Measurements from ENCODE around the gene ABCA4. TPM values are rescaled to one million over a fixed set of nuclear protein-coding genes. Genes with fewer than 3 reads are reported as not detected.
A peak's percentile ranks its signal among the peaks of the same experiment; 100 is the strongest.

ABCA4 gene
- total RNA-seq, 1 experiment from 2014 or later = 0.22 TPM

- no peak for TF ChIP-seq SIN3A (IDR thresholded peaks at IDR 0.05; ENCODE audit: low read depth)
- TF ChIP-seq SP1 (IDR thresholded peaks at IDR 0.05; ENCODE audit: low read depth) = no peak
- no peak for TF ChIP-seq FOSL1 (IDR thresholded peaks at IDR 0.05; ENCODE audit: low read depth)
- no peak for TF ChIP-seq ZFX (IDR thresholded peaks at IDR 0.05)
These were observed 53.8 kb downstream of the ABCA4 start (continued) for GRCh38 chr1:94067196-94067595.

GRCh38 chr1:94063379-94063778 is 57.6 kb downstream of the ABCA4 start:
- RAD21 ChIA-PET (ENCODE audit: low non-redundant PET in 1 of 2, low total read pairs in 2 of 2, uncharacterized antibody in 2 of 2, unreplicated experiment in 2 of 2) = interaction anchor here (0.6 to 4.1 kb wide), 7 partner anchors 18 to 413 kb away, joined by 3 to 49 read pairs (median 6); no protein-coding TSS in a partner anchor
- Histone ChIP-seq H3K4me1 (ENCODE audit: control insufficient read depth in 1 of 2, insufficient read depth in 2 of 2, low read length in 2 of 2) (peaks cover 28 to 51% of the 10 kb centered on the region in 2 experiments), H3K9ac (ENCODE audit: low read length) (no peak overlapping the region), H3K27ac (ENCODE audit: low read depth, low read length) (no peak overlapping the region), H3K79me2 (ENCODE audit: insufficient read depth, low read length) (no peaks in the 10 kb centered on the region), H4K20me1 (ENCODE audit: insufficient read depth) (no peaks in the 10 kb centered on the region), H3K4me3 (replicated peaks in 1 of 2; ENCODE audit: low read depth in 1 of 2, low read length in 2 of 2) (no peak overlapping the region), H3K27me3 (ENCODE audit: insufficient read depth, low read length) (no peaks in the 10 kb centered on the region), H2AFZ (ENCODE audit: low read depth, low read length, poor library complexity, severe bottlenecking) (peak overlapping the region; percentile 34), H3K36me3 (ENCODE audit: control insufficient read depth in 1 of 2, insufficient read depth in 2 of 2, low read length in 2 of 2) (no peaks in the 10 kb centered on the region), H3K9me2 (ENCODE audit: insufficient read depth) (no peaks in the 10 kb centered on the region), H3K4me2 (ENCODE audit: low read length) (0 out of 2 replicates have a peak overlapping the region, but pooled peaks have one; percentile 15), H3K9me3 (ENCODE audit: control insufficient read depth in 1 of 2, insufficient read depth in 1 of 2, low read depth in 1 of 2, low read length in 2 of 2) (no peaks in the 10 kb centered on the region)
- POLR2A ChIA-PET = interaction anchor here (1.2 to 4.7 kb wide), 6 partner anchors 18 to 271 kb away, joined by 3 to 38 read pairs (median 8); partner anchors contain the start of gene ARHGAP29
- intact Hi-C loops (cut with micrococcal nuclease) = loop anchor here (10.0 kb wide), 1 partner anchor 121 kb away; no protein-coding TSS in a partner anchor
- BruUV-seq (replicated peaks) = no TSS peak
- DNase-seq (ENCODE audit: low read depth, low spot score) (peak; percentile 51), ATAC-seq (peak; percentile 64)
- TF ChIP-seq CEBPB (IDR thresholded peaks at IDR 0.05; ENCODE audit: low read depth) (no peak), TCF7L2 (IDR thresholded peaks at IDR 0.05; ENCODE audit: borderline replicate concordance, extremely low read depth, insufficient read depth, insufficient read length) (peak; percentile 77), CTCF (IDR thresholded peaks at IDR 0.05 in 2 of 3, conservative IDR thresholded peaks at IDR 0.05 in 1 of 3; ENCODE audit: borderline replicate concordance in 1 of 3, insufficient read depth in 1 of 3, low read depth in 2 of 3, low read length in 2 of 3) (peak; percentile 63 to 65 (median 64); a peak in 5 of 6 replicates), POLR2AphosphoS5 (IDR thresholded peaks at IDR 0.05; ENCODE audit: low read depth, low read length) (peak; percentile 21; the same call in 1 of the 2 replicates), RAD21 (IDR thresholded peaks at IDR 0.05; ENCODE audit: low read depth) (peak; percentile 85), CBX3 (IDR thresholded peaks at IDR 0.05; ENCODE audit: low read depth) (no peak), EZH2 (IDR thresholded peaks at IDR 0.05) (no peak), ZFX (IDR thresholded peaks at IDR 0.05) (no peak)
- TF ChIP-seq, protein P1, sequence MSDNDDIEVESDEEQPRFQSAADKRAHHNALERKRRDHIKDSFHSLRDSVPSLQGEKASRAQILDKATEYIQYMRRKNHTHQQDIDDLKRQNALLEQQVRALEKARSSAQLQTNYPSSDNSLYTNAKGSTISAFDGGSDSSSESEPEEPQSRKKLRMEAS (IDR thresholded peaks at IDR 0.05) = no peak
- CTCF ChIA-PET = interaction anchor here (0.7 to 6.6 kb wide), 19 partner anchors 8 to 275 kb away, joined by 3 to 255 read pairs (median 4); no protein-coding TSS in a partner anchor
